HepG2 (cell line): ENCODE measurements around the gene FAM89B.

Experiments used
- MEIS1 ChIP-seq: sonication (generic); formaldehyde crosslinking; IDR thresholded peaks from 2 replicates; pipeline ENCODE4 v1.9.0; 2021; ENCODE audit warnings: mild to moderate bottlenecking, missing genetic modification reagents, moderate library complexity, borderline replicate concordance
- MYC ChIP-seq: sonication (generic); formaldehyde crosslinking; IDR thresholded peaks from 2 replicates; pipeline ENCODE4 v1.9.0; 2021; ENCODE audit warnings: missing genetic modification reagents, borderline replicate concordance
- POLR2A ChIP-seq, 2 experiments: IDR thresholded peaks; 2 replicates each; pipeline ENCODE4 v1.6.1; 2011; ENCODE audit warnings: low read depth in 2 of 2, low read length in 2 of 2, mild to moderate bottlenecking in 1 of 2, moderate library complexity in 1 of 2; ENCODE audit not compliant: insufficient read depth in 1 of 2
- ZNF329 ChIP-seq: sonication (generic); formaldehyde crosslinking; IDR thresholded peaks from 2 replicates; pipeline ENCODE4 v1.9.0; 2021; ENCODE audit warnings: low read depth, mild to moderate bottlenecking, missing genetic modification reagents
- TF ChIP-seq, protein P1 (sequence below): sonication (generic); formaldehyde crosslinking; IDR thresholded peaks from 2 replicates; pipeline ENCODE4 v1.4.0; 2020; ENCODE audit warnings: mild to moderate bottlenecking, missing genetic modification reagents
- TF ChIP-seq, protein P2 (sequence below): sonication (generic); formaldehyde crosslinking; IDR thresholded peaks from 2 replicates; pipeline ENCODE4 v1.5.0; 2020; ENCODE audit warnings: mild to moderate bottlenecking, missing genetic modification reagents, moderate library complexity

DNA sequence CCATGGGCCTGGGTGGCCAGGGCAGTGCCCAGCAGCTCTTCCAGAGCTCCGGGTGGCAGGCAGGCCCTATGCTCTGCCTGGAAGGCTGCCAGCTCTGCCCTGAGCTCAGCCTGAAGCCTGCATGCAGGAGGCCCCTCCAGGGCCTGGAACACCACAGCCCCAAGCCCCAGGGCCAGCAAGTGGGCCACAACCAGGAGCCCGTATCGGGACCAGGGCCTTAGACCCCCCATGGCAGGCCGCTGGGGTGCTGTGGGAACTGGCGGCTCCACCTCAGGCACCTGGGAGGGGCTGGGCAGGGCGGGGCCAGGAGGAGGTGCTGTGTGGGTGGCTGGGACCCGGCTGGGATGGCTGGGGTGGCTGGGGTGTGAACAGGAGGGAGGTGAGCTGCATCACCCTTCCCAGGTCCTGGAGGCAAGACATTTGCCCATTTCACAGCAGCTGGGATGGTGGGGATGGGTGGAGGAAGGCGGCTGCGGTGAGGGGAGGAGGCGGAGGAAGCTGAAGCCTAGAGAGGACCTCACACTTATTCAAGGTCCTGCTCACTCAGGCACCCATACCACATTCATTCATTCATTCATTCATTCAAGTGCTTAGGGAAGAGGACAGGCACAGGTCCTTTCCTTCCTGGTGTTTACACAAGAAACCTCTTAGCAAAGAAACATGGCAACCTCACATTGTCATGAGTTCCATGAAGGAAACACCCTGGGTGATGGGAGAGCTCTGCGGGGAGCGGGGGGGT is 23.4 kb downstream of the FAM89B start, which contains the start of gene KCNK7:
- no peak for TF ChIP-seq POLR2A (IDR thresholded peaks at IDR 0.05; ENCODE audit: insufficient read depth in 1 of 2, low read depth in 2 of 2, low read length in 2 of 2)
- TF ChIP-seq, protein P1, sequence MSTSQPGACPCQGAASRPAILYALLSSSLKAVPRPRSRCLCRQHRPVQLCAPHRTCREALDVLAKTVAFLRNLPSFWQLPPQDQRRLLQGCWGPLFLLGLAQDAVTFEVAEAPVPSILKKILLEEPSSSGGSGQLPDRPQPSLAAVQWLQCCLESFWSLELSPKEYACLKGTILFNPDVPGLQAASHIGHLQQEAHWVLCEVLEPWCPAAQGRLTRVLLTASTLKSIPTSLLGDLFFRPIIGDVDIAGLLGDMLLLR: no peak
- TF ChIP-seq, protein P2, sequence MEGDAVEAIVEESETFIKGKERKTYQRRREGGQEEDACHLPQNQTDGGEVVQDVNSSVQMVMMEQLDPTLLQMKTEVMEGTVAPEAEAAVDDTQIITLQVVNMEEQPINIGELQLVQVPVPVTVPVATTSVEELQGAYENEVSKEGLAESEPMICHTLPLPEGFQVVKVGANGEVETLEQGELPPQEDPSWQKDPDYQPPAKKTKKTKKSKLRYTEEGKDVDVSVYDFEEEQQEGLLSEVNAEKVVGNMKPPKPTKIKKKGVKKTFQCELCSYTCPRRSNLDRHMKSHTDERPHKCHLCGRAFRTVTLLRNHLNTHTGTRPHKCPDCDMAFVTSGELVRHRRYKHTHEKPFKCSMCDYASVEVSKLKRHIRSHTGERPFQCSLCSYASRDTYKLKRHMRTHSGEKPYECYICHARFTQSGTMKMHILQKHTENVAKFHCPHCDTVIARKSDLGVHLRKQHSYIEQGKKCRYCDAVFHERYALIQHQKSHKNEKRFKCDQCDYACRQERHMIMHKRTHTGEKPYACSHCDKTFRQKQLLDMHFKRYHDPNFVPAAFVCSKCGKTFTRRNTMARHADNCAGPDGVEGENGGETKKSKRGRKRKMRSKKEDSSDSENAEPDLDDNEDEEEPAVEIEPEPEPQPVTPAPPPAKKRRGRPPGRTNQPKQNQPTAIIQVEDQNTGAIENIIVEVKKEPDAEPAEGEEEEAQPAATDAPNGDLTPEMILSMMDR (CRISPR knock-in tag): no peak
- TF ChIP-seq ZNF329 (CRISPR knock-in tag): no peak
- TF ChIP-seq MYC (CRISPR knock-in tag): no peak
- no peak for TF ChIP-seq MEIS1 (CRISPR knock-in tag)
